NCI-H1417 treated with DMSO at 0.1 percent for 48 hours (cell line): ENCODE measurements around the gene RIN3.

Experiments
- DNase-seq: peaks from one replicate; lab custom pipeline; 2025; lab: John Stamatoyannopoulos, UW

Gene RIN3

GRCh38 chr14:92555465-92556111 lies 42.0 kb downstream of the RIN3 start:
- DNase-seq = no peak

- DNase-seq = no peak
These were observed 42.7 kb downstream of the RIN3 start for GRCh38 chr14:92556255-92556741.

- no peak for DNase-seq
These were observed 43.4 kb downstream of the RIN3 start for GRCh38 chr14:92556863-92557543.

- no peak for DNase-seq
These were observed 43.9 kb downstream of the RIN3 start for GRCh38 chr14:92557544-92557912.

GRCh38 chr14:92558319-92558718 lies 44.7 kb downstream of the RIN3 start:
- no peak for DNase-seq

- no peak for DNase-seq
These were observed 45.9 kb downstream of the RIN3 start for GRCh38 chr14:92559486-92559885.

GRCh38 chr14:92560106-92560865 lies 46.7 kb downstream of the RIN3 start:
- DNase-seq = no peak

- no peak for DNase-seq
These were observed 48.4 kb downstream of the RIN3 start for GRCh38 chr14:92561906-92562479.

- no peak for DNase-seq
These were observed 49.8 kb downstream of the RIN3 start for GRCh38 chr14:92563359-92563758.

- no peak for DNase-seq
These were observed 50.2 kb downstream of the RIN3 start for GRCh38 chr14:92563765-92564285.

GRCh38 chr14:92564344-92565039 lies 50.9 kb downstream of the RIN3 start:
- no peak for DNase-seq

GRCh38 chr14:92565040-92565717 lies 51.6 kb downstream of the RIN3 start:
- DNase-seq = no peak

- no peak for DNase-seq
These were observed 52.1 kb downstream of the RIN3 start for GRCh38 chr14:92565718-92566115.

GRCh38 chr14:92567173-92567725 lies 53.7 kb downstream of the RIN3 start:
- no peak for DNase-seq

GRCh38 chr14:92568621-92569479 lies 55.3 kb downstream of the RIN3 start:
- DNase-seq = no peak

- no peak for DNase-seq
These were observed 57.2 kb downstream of the RIN3 start for GRCh38 chr14:92570674-92571262.

GRCh38 chr14:92572050-92572449 lies 58.5 kb downstream of the RIN3 start:
- DNase-seq = no peak

GRCh38 chr14:92573761-92574498 lies 60.3 kb downstream of the RIN3 start:
- no peak for DNase-seq
